VCaP (cell line): ENCODE measurements around the gene GLP2R.
"Not testable (repeated sequence)": the region's sequence is repeated elsewhere in the genome, so short reads cannot be mapped to it uniquely, and the experiment has no call there.

Experiments used
- H3K27ac ChIP-seq: fragments of 450-650 bp; 2 replicates; pipeline ENCODE4 v1.5.1; 2017
- CTCF ChIP-seq: fragments of 450-650 bp; conservative IDR thresholded peaks from 2 replicates; pipeline ENCODE4 v1.5.1; 2017; ENCODE audit warnings: mild to moderate bottlenecking, moderate library complexity

GLP2R gene

GRCh38 chr17:9917131-9917530 lies 91.4 kb downstream of the GLP2R start:
- H3K27ac ChIP-seq: no peak overlapping the region
- no peak for TF ChIP-seq CTCF

GRCh38 chr17:9917801-9918200 lies 92.1 kb downstream of the GLP2R start:
- H3K27ac ChIP-seq: no peak overlapping the region
- no peak for TF ChIP-seq CTCF

DNA sequence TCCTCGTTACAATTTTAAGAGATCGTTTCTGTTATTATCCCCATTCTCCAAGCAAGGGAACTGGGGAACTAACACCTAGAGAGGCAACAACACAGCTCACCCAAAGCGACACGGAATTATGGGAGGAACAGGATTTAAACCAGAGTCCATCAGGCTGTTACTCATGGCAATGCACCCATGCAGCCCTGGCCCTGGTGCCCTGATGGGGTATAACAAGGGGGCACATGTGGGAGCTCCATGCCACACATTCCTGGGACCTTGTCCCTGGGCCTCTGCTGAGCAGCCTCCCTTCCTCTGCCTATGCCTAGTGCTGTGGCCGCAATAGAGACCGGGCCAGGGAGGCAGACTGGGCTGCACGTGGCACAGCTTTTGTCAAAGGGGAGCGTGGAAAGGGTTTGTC lies 92.6 kb downstream of the GLP2R start:
- no peak overlapping the region for H3K27ac ChIP-seq
- no peak for TF ChIP-seq CTCF

GRCh38 chr17:9918804-9919352 lies 93.2 kb downstream of the GLP2R start:
- no peak overlapping the region for H3K27ac ChIP-seq
- TF ChIP-seq CTCF: no peak

DNA sequence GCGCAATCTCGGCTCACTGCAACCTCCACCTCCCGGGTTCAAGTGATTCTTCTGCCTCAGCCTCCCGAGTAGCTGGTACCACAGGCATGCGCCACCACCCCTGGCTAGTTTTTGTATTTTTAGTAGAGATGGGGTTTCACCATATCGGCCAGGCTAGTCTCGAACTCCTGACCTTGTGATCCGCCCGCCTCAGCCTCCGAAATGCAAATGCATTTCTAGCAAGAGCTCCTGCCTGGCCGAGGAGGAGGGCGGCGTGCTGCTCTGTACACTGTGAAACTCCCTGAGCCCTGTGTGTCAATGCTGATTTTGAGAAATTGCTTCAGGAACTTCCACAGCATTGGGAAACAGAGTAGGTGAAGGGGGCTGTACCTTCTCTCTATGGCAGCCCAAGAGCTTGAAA lies 95.5 kb downstream of the GLP2R start:
- not testable (repeated sequence) for H3K27ac ChIP-seq

DNA sequence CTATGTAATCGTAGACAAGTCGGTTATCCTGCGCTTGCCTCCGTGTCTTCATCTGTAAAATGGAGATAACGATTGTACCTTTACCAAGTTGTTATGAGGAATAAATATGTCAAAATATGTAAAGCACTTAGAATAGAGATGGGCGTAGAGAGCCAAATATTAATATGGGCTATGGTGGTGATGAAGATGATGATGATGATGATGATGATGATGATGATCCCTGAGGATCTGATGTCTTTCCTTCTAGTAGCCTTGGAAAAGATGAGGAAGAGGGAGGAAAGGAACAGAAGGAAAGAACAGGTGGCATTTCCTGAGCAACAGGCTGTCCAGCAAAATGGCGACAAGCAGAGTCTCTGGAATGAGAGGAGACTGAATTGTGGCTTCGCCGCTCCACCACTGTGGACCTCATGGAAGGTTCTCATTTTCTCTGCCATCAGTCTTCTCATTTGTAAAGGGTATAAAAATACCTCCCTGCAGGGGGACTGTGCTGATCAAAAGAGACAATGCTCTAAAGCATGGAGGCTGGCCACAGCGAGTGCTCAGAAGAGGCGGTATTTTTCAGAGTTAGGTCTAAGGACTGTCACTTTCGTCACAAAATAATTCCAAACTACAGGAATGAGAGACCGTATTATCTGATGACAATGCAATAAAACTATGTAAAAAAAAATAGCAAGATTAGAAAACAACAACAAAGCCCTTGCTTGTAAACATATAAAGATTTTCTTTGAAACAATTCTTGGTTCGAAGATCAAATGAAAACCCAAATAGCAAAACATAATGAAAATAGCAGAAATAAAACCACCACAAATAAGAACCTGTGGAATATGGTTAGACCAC lies 96.5 kb downstream of the GLP2R start:
- no peak overlapping the region for H3K27ac ChIP-seq
- TF ChIP-seq CTCF: no peak

DNA sequence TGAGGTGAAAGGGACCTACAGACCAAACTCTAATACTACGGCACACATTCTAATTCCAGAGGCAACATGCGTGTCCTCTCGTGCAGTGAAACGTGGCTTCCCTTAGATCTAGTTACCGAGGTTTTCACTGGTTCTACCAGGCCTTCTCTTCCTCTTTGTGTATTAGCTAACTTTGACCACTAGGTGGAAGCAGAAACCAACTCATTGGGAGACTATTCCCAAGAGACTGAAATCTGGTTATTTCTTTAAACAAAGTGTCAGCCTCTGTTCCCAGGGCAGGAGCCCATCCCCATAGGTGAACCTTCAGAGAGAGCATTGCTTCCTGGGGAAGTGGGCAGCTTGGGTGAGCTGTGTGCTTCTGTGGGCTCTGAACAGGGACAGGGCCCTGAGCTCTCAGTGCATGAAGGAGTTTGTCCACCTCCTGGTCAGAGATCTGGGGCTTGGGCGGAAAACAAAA lies 99.0 kb downstream of the GLP2R start:
- H3K27ac ChIP-seq: no peak overlapping the region; the same call in 1 of the 2 replicates

More for the DNA sequence above, 99.0 kb downstream of the GLP2R start:
- TF ChIP-seq CTCF: peak; percentile 83
